Measurements from ENCODE around the gene CNN2. TPM values are rescaled to one million over a fixed set of nuclear protein-coding genes. Genes with fewer than 3 reads are reported as not detected.

The CNN2 gene
- total RNA-seq, 2 experiments from 2014 or later: 76.0 to 80.5 TPM

Other genes starting within 250 kb of the CNN2 start
- 100 to 1,000 TPM; 799 to 818 TPM for gene PTBP1, start 229.2 kb upstream of the CNN2 start, total RNA-seq
- not detected for gene PLPPR3, start 204.7 kb upstream of the CNN2 start, total RNA-seq
- gene AZU1, start 198.8 kb upstream of the CNN2 start, total RNA-seq: not detected
- not detected for gene PRTN3, start 185.6 kb upstream of the CNN2 start, total RNA-seq
- not detected for gene ELANE, start 174.3 kb upstream of the CNN2 start, total RNA-seq
- 1 to 10 TPM; 1.8 TPM for gene CFD, start 166.9 kb upstream of the CNN2 start, total RNA-seq
- 10 to 100 TPM; 39.8 to 40.3 TPM for gene MED16, start 133.4 kb upstream of the CNN2 start, total RNA-seq
- gene RNU6-9, start 133.1 kb upstream of the CNN2 start, total RNA-seq: not detected
- gene R3HDM4, start 113.4 kb upstream of the CNN2 start, total RNA-seq: 10 to 100 TPM; 50.5 to 51.7 TPM
- gene KISS1R, start 109.3 kb upstream of the CNN2 start, total RNA-seq: 10 to 100 TPM; 12.2 to 13.3 TPM
- gene ARID3A, start 100.6 kb upstream of the CNN2 start, total RNA-seq: 10 to 100 TPM; 10.2 to 11.8 TPM
- 100 to 1,000 TPM; 126 to 127 TPM for gene WDR18, start 42.3 kb upstream of the CNN2 start, total RNA-seq
- not detected for gene GRIN3B, start 26.2 kb upstream of the CNN2 start, total RNA-seq
- gene TMEM259, start 5.5 kb upstream of the CNN2 start, total RNA-seq: 100 to 1,000 TPM; 136 to 138 TPM
- not detected for gene RNU6-2, start 5.1 kb upstream of the CNN2 start, total RNA-seq
- 10 to 100 TPM in 1 of 2 experiments, 1 to 10 TPM in 1; 9.8 to 11.2 TPM for gene ABCA7, start 13.5 kb downstream of the CNN2 start, total RNA-seq
- gene ARHGAP45, start 40.6 kb downstream of the CNN2 start, total RNA-seq: 100 to 1,000 TPM; 113 to 122 TPM
- 100 to 1,000 TPM; 290 to 291 TPM for gene POLR2E, start 68.8 kb downstream of the CNN2 start, total RNA-seq
- gene GPX4, start 77.4 kb downstream of the CNN2 start, total RNA-seq: 100 to 1,000 TPM; 225 to 231 TPM
- gene SBNO2, start 147.7 kb downstream of the CNN2 start, total RNA-seq: 10 to 100 TPM; 50.5 to 51.6 TPM
- 10 to 100 TPM; 54.7 to 55.8 TPM for gene STK11, start 179.2 kb downstream of the CNN2 start, total RNA-seq
- gene CBARP, start 211.4 kb downstream of the CNN2 start, total RNA-seq: under 1 TPM; 0.33 to 0.46 TPM
- gene ATP5F1D, start 215.1 kb downstream of the CNN2 start, total RNA-seq: 100 to 1,000 TPM; 175 to 177 TPM
- gene MIDN, start 222.0 kb downstream of the CNN2 start, total RNA-seq: 10 to 100 TPM; 29.3 to 29.6 TPM
- gene CIRBP, start 242.7 kb downstream of the CNN2 start, total RNA-seq: 100 to 1,000 TPM; 208 to 216 TPM
- 100 to 1,000 TPM in 1 of 2 experiments, 10 to 100 TPM in 1; 99.8 to 101 TPM for gene FAM174C, start 248.9 kb downstream of the CNN2 start, total RNA-seq

Data from activated naive CD8-positive, alpha-beta T cell treated with anti-CD3 and anti-CD28 coated beads for 36 hours (primary cell).